ENCODE measurements around the gene SLC22A23.

Gene SLC22A23

GRCh38 chr6:3266170-3266569, 190.7 kb downstream of the SLC22A23 start:
- POLR2A ChIA-PET (ENCODE audit: low non-redundant PET), result interaction anchor here (0.9 kb wide), 1 partner anchor 14 kb away, joined by 5 read pairs; no protein-coding TSS in a partner anchor
- no peak for TF ChIP-seq CTCF (conservative IDR thresholded peaks at IDR 0.05; ENCODE audit: low read depth)
- no peak for DNase-seq (ENCODE audit: low spot score)
- H3K27ac ChIP-seq, result peak overlapping the region; percentile 35
- CTCF ChIA-PET, result no interaction called here

GRCh38 chr6:3265671-3266070, 191.2 kb downstream of the SLC22A23 start:
- ChIA-PET CTCF (interaction anchor here (1.1 kb wide), 2 partner anchors 14 to 466 kb away, joined by 3 to 4 read pairs; no protein-coding TSS in a partner anchor), POLR2A (ENCODE audit: low non-redundant PET) (interaction anchor here (0.9 kb wide), 1 partner anchor 14 kb away, joined by 5 read pairs; no protein-coding TSS in a partner anchor)
- DNase-seq (ENCODE audit: low spot score), result no peak

GRCh38 chr6:3264356-3264755, 192.5 kb downstream of the SLC22A23 start:
- CTCF ChIA-PET, result interaction anchor here (0.6 kb wide), 1 partner anchor 37 kb away, joined by 4 read pairs; no protein-coding TSS in a partner anchor
- H3K27ac ChIP-seq, result peak overlapping the region; percentile 37
- no peak for TF ChIP-seq CTCF (conservative IDR thresholded peaks at IDR 0.05; ENCODE audit: low read depth)
- DNase-seq (ENCODE audit: low spot score), result no peak
- POLR2A ChIA-PET (ENCODE audit: low non-redundant PET), result no interaction called here

More at GRCh38 chr6:3265671-3266070, 191.2 kb downstream of the SLC22A23 start:
- H3K27ac ChIP-seq, result peak overlapping the region; percentile 35
- TF ChIP-seq CTCF (conservative IDR thresholded peaks at IDR 0.05; ENCODE audit: low read depth), result no peak

DNA sequence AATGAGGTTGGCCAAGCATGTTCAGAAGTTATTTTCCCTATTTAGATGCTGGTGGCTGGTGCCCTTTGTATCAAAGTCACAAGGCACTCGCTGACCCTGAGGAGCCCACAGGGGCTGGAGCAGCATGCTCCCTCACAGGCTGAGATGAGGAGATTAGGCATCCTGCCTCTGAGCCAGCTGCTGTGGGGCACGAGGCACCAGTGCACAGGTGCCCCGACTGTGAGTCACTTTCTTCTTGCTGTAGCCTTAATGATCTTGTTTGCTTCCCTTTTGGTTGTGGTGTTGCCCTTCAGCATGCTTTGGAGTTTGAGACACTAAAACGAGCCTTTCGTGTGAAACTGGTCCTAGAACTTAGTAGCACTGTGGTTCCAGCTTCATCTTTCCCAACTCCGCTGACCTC, 193.8 kb downstream of the SLC22A23 start:
- CTCF ChIA-PET, result interaction anchor here (0.6 kb wide), 1 partner anchor 793 kb away, joined by 3 read pairs; no protein-coding TSS in a partner anchor
- DNase-seq (ENCODE audit: low spot score), result no peak

DNA sequence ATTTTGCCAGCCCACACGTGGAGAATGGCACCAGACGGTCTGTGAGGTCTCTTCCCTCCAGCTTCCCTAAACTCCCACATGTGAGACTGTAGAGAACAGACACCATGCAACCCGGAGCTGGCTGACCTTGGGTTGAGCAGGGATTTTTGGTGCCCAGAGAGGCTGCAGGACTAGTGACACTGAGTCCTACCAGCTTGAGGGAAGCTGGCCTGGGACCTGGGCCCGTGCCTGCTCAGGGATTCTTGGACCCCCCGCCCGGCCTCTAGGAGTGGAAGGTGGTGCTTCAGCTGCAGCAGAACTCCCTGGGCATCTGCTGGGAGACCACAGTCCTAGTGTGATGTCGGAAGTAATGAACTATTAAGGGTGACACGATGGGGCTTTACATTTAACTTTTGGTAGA, 194.9 kb downstream of the SLC22A23 start:
- POLR2A ChIA-PET (ENCODE audit: low non-redundant PET), result no interaction called here
- CTCF ChIA-PET, result interaction anchor here (0.9 to 1.4 kb wide), 2 partner anchors 10 to 100 kb away, joined by 4 to 5 read pairs; no protein-coding TSS in a partner anchor
- peak overlapping the region; percentile 42 for H3K27ac ChIP-seq
- no peak for DNase-seq (ENCODE audit: low spot score)
- TF ChIP-seq CTCF (conservative IDR thresholded peaks at IDR 0.05; ENCODE audit: low read depth), result no peak

More for the DNA sequence above, 193.8 kb downstream of the SLC22A23 start:
- POLR2A ChIA-PET (ENCODE audit: low non-redundant PET), result interaction anchor here (0.7 kb wide), 1 partner anchor 77 kb away, joined by 3 read pairs; no protein-coding TSS in a partner anchor
- 0 out of 2 replicates have a peak overlapping the region, but pooled peaks have one; percentile 37 for H3K27ac ChIP-seq
- no peak for TF ChIP-seq CTCF (conservative IDR thresholded peaks at IDR 0.05; ENCODE audit: low read depth)

- peak overlapping the region; percentile 42 for H3K27ac ChIP-seq
- DNase-seq (ENCODE audit: low spot score), result no peak
- POLR2A ChIA-PET (ENCODE audit: low non-redundant PET), result no interaction called here
- no peak for TF ChIP-seq CTCF (conservative IDR thresholded peaks at IDR 0.05; ENCODE audit: low read depth)
- CTCF ChIA-PET, result interaction anchor here (0.9 to 1.4 kb wide), 2 partner anchors 10 to 99 kb away, joined by 4 to 5 read pairs; no protein-coding TSS in a partner anchor
Observed at GRCh38 chr6:3261518-3261820, 195.4 kb downstream of the SLC22A23 start.
